Measurements from ENCODE around the gene PTCD1.

The PTCD1 gene

DNA sequence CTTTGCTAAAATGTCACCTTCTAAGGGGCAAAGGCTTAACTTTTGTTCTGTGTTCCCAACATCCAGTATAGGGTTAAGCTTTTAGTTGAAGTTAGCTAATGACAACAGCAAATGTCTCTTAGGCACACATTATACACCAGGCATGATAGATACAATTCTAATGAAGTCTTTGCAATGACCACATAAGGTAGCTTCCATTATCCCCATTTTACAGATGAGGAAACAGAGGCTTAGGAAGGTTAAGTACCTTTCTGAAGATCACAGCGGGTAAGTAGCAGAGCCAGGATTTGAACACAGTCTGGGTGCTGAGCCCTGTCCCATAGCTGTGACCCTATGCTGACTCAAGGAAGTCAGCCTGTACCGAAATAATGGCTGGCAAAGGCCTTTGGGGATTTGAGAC, 28.0 kb downstream of the PTCD1 start:
- in situ Hi-C loops (cut with HindIII; ENCODE audit: low sequenced_read_pairs), result no loop called here

DNA sequence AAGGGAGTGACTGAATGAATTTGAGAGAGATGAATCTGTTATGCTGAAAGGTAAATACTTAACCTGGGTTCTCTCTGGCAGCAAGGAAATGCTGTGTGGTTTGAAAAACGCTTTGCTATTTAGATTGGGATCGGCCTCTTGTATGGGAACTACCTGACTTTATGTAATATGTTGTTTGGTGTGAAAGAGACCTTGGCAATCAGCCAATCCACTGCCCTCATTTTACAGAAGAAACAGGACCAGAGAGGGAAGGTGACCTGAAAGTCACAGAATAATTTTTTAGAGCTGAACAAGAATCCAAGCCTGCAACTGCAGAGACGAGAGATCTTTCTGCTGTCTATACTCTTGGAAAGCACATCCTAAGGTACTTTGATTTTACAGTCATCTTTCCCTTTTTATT, 28.8 kb downstream of the PTCD1 start:
- in situ Hi-C loops (cut with HindIII; ENCODE audit: low sequenced_read_pairs), result no loop called here

GRCh38 chr7:99409192-99409572, 29.4 kb downstream of the PTCD1 start:
- in situ Hi-C loops (cut with HindIII; ENCODE audit: low sequenced_read_pairs), result no loop called here

- in situ Hi-C loops (cut with HindIII; ENCODE audit: low sequenced_read_pairs), result no loop called here
Measured at GRCh38 chr7:99408379-99409191, 30.0 kb downstream of the PTCD1 start, which contains the start of the genes BUD31 and PDAP1. TSS of gene BUD31 (plus strand) at chr7:99408969. CDS start at chr7:99411093, 2,124 bp downstream. TSS of gene PDAP1 (minus strand) at chr7:99408597. CDS start at chr7:99408548, 49 bp downstream.

DNA sequence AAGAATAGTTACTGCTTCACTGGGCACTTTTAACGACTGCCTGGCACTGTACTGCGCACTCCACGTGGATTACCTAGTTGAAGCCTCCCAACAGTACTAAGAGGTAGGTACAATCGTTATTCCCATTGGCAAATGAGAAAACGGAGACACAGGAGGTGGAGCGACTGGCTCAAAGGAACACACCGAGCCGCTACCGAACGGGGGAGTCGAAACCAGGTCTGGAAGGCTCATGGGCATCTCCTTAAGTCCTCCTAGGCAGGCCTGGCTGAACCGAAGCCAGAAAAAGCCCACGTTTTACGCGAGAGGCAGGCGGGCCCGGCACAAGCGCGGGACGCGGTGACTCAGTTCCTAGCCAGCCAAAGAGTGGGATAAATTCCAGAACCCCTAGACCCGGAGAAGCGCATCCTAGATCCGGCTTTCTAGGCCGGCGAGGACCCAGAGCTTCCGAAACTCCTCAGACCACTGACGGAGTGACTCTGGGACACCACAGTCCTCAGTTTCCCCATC, 30.7 kb downstream of the PTCD1 start:
- in situ Hi-C loops (cut with HindIII; ENCODE audit: low sequenced_read_pairs), result no loop called here

GRCh38 chr7:99406557-99406956, 32.0 kb downstream of the PTCD1 start:
- in situ Hi-C loops (cut with HindIII; ENCODE audit: low sequenced_read_pairs), result no loop called here

DNA sequence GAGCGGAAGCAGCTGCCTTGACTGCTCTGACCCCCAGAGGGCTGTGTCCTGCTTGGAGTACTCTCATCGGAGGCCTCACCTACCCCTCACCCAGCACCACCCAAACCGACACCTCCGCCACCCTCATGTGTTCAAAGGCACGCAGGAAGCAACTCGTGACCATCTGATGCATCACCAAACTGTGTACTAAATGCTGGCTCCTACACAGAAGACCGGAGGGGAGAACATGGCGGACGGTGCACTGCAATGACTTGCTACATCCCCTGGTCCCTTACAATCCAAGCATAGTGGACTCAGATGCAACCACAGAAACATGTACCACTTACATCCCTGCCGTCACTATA, 33.6 kb downstream of the PTCD1 start:
- in situ Hi-C loops (cut with HindIII; ENCODE audit: low sequenced_read_pairs), result loop anchor here (5.0 kb wide), 1 partner anchor 57 kb away; no protein-coding TSS in a partner anchor

GRCh38 chr7:99404235-99404976, 34.2 kb downstream of the PTCD1 start:
- in situ Hi-C loops (cut with HindIII; ENCODE audit: low sequenced_read_pairs), result loop anchor here (5.0 kb wide), 1 partner anchor 58 kb away; no protein-coding TSS in a partner anchor

- in situ Hi-C loops (cut with HindIII; ENCODE audit: low sequenced_read_pairs), result loop anchor here (5.0 kb wide), 1 partner anchor 59 kb away; no protein-coding TSS in a partner anchor
Measured at GRCh38 chr7:99403764-99404163, 34.8 kb downstream of the PTCD1 start.

GRCh38 chr7:99402854-99403253, 35.7 kb downstream of the PTCD1 start:
- in situ Hi-C loops (cut with HindIII; ENCODE audit: low sequenced_read_pairs), result loop anchor here (5.0 kb wide), 1 partner anchor 59 kb away; no protein-coding TSS in a partner anchor

DNA sequence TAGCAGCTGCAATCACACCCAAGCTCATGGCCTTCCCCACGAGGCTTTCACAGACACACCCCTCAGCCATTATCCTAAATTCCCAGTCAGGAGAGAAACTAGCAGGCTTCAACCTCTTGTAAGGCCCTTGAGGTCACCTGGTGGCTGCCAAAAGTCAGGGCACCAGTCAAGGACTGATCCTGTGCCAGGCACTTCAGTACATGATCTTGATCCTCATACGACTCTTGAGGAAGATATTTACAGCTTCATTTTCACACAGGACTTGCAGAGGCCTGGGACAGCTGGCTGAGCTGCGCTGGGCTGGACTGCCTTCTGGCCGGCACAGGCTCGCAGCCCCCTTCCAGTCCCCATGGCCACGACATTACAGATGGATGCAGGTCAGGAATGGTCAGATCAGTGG, 39.0 kb downstream of the PTCD1 start:
- in situ Hi-C loops (cut with HindIII; ENCODE audit: low sequenced_read_pairs), result no loop called here

DNA sequence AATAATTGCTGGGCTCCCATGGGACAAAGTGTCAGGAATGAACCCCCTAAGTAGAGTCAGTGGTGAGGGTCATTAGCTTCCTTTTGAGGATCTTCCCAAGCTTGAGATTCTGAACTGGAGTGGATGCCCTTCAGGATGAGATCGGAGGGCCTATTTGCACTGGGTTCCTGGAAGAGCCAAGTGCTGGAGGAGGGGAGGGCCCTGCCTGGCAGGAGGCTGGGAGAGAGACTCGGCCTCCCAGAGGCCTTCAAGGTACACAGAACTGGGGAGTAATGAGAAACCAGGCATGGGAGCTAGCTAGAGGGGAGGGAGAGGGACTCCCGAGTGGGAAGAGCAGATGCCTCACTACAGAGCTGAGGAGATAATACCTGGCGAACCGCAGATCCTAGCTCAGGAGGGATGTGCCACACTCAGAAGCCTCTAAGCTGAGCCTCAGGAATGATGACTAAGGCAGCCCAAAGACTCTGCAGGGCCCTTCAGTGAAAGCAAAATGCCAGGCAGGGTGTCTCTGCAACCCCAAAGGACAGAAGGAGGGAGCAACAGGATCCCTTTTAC, 39.6 kb downstream of the PTCD1 start:
- in situ Hi-C loops (cut with HindIII; ENCODE audit: low sequenced_read_pairs), result no loop called here

- in situ Hi-C loops (cut with HindIII; ENCODE audit: low sequenced_read_pairs), result no loop called here
Measured at GRCh38 chr7:99397297-99397983, 41.2 kb downstream of the PTCD1 start.

DNA sequence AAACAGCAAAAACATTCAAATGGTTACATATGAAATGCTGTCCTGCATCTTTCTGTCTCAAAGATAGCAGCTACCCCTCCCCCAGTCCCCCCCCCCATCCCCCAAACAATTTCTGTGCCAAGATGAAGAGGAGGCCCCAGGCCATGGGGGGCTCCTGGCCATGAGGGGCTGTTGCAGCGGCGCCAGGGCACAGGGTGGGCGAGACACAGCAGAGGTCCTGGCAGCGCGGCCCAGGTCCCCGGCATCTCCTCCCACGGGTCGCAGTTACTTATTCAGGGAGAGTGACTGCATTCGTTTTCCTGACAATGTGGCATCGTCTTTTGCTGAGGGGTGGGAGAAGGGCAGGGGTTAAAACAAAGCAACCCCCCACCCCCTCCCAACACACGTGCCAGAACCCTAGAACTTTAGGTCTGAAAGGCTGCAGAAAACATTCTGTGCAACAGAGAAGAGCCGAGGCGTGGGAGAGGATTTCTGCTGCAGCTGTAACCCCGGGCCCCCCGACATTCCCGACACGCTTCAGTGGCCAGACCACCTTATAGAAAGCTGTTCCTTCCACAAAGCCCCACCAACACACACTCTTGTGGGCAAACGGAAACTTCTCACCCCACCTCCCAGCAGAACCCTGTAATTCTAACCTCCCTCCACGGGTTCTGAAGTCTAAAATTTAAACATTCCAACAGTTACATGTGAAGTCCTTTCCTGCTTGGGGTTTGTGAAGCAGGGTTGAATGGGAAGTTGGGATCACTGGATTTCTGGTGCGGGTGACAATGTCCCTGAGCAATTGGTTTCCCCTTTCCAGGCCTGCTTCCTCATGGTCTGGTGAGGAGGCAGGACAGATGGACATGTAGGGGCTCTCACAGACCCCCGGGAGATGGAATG, 41.9 kb downstream of the PTCD1 start:
- in situ Hi-C loops (cut with HindIII; ENCODE audit: low sequenced_read_pairs), result no loop called here

GRCh38 chr7:99395616-99396327, 42.8 kb downstream of the PTCD1 start:
- in situ Hi-C loops (cut with HindIII; ENCODE audit: low sequenced_read_pairs), result no loop called here

DNA sequence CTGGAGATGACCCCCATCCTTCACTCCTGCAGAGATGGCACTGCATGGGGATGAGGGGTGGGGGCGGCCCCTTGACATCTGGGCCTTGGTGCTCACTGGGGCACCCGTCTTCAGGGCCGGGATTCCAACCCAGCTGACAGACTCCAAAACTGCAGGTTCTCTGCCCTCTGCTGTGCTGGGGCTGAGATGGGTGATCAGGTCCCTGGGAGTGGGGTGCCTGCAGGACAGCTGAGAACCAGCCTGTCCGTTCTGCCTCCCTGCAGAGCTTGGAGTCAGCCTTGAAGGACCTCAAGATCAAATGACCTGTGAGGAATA, 44.5 kb downstream of the PTCD1 start:
- in situ Hi-C loops (cut with HindIII; ENCODE audit: low sequenced_read_pairs), result no loop called here

- in situ Hi-C loops (cut with HindIII; ENCODE audit: low sequenced_read_pairs), result no loop called here
Measured at GRCh38 chr7:99393355-99394187, 45.0 kb downstream of the PTCD1 start.

GRCh38 chr7:99392659-99393354, 45.8 kb downstream of the PTCD1 start:
- in situ Hi-C loops (cut with HindIII; ENCODE audit: low sequenced_read_pairs), result no loop called here

All from endothelial cell of hepatic sinusoid (primary cell).